Stimulated activated naive CD8-positive, alpha-beta T cell treated with anti-CD3 and anti-CD28 coated beads, Interleukin-15, Interleukin-2, amounts not matched to agents 100 ng/mL and 50 ng/mL, for 24 hours (primary cell): ENCODE data around the gene BCR.
A peak's percentile ranks its signal among the peaks of the same experiment; 100 is the strongest.

Source experiments
- H3K27ac Mint-ChIP-seq: one replicate; pipeline ENCODE4 v1.8.0; 2021; ENCODE audit warnings: mild to moderate bottlenecking, mixed read lengths
- H3K27me3 Mint-ChIP-seq: one replicate; pipeline ENCODE4 v1.8.0; 2021; ENCODE audit warnings: mixed read lengths
- H3K36me3 Mint-ChIP-seq: one replicate; pipeline ENCODE4 v1.8.0; 2021; ENCODE audit warnings: low read depth, mixed read lengths
- H3K4me1 Mint-ChIP-seq: one replicate; pipeline ENCODE4 v1.8.0; 2021; ENCODE audit warnings: low read depth, mixed read lengths
- H3K4me3 Mint-ChIP-seq: one replicate; pipeline ENCODE4 v1.8.0; 2021; ENCODE audit warnings: mild to moderate bottlenecking, mixed read lengths
- H3K9me3 Mint-ChIP-seq: one replicate; pipeline ENCODE4 v1.8.0; 2021; ENCODE audit warnings: mixed read lengths

The BCR gene

DNA sequence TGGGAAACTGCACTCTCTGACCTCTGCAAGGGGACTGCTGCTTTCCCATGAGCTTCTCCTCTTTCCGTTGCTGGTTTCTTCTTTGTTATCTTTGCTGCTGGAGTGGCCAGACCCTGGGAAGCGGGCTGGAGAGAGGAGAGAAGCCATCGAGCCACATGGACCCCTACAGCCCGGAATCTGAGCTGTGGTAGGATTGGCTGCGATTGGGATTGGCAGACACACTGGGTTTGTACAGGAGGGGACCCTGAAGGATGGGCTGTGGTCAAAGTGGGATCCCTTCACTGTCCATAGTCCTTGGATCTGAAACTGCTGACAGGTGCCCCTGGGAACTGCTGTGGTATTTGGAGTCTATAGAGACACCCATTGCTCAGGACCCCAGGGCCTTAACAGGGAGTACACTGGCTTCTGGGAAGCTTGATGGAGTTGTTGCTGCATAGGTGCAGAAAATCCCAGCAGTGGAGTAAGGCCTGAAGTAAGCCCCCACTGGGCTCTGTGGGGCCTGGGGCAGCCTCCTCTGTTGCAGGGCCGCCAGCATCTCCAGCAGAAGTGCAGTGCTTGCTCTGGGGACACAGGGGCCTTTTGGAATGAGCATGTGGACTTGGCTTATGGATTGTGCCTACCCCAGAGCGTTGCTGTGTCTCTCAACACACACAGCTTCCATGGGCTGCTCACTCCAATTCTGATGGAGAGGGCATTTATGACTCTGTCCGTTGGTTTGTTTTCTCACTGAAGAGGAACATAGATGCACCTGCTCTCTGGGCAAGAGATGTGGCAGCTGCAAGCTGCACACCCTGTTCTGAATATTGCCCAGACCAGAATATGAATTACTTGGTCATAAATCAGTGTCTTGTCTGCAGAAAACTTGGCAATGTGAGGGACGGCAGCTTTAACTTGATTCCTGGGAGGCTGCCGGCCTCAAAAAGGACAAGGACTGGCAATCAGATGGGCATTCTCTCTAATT is 32.0 kb downstream of the BCR start:
- Mint-ChIP-seq H3K4me1 (peaks cover 66% of the 10 kb centered on the region), H3K36me3 (peaks cover 13% of the 10 kb centered on the region), H3K27ac (peak overlapping the region; percentile 38)

DNA sequence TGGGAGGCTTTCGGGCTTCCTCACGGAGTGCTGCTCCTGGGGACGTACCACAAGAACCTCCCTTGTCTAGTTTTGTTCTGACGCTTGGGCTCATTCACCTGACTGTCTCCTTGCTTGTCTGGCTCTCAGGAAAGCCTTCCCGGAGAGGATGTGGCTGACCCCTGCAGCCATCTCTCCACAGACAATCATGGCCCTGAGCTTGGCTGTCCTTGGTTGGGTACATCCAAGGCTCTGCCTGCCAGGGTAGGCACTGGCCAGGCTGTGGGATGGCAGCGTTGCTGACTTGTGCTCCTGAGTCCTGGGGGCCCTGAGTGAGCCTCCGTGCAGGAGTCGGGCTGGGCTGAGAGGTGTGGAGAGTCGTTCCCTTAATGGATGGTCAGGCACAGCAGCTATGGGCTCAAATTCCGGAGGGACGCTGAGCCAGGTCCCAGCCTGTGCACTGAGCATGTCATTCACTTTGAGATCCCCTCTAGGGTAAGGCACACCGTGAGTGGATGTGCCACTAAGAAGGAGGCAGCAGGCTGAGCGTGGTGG is 32.8 kb downstream of the BCR start:
- Mint-ChIP-seq H3K27me3 (no peaks in the 10 kb centered on the region), H3K4me3 (no peak overlapping the region), H3K4me1 (peaks cover 70% of the 10 kb centered on the region), H3K9me3 (no peaks in the 10 kb centered on the region), H3K27ac (no peak overlapping the region), H3K36me3 (peaks cover 11% of the 10 kb centered on the region)

More for the DNA sequence above, 32.0 kb downstream of the BCR start:
- H3K4me3 Mint-ChIP-seq = no peak overlapping the region
- no peaks in the 10 kb centered on the region for H3K9me3 Mint-ChIP-seq
- H3K27me3 Mint-ChIP-seq = no peaks in the 10 kb centered on the region

DNA sequence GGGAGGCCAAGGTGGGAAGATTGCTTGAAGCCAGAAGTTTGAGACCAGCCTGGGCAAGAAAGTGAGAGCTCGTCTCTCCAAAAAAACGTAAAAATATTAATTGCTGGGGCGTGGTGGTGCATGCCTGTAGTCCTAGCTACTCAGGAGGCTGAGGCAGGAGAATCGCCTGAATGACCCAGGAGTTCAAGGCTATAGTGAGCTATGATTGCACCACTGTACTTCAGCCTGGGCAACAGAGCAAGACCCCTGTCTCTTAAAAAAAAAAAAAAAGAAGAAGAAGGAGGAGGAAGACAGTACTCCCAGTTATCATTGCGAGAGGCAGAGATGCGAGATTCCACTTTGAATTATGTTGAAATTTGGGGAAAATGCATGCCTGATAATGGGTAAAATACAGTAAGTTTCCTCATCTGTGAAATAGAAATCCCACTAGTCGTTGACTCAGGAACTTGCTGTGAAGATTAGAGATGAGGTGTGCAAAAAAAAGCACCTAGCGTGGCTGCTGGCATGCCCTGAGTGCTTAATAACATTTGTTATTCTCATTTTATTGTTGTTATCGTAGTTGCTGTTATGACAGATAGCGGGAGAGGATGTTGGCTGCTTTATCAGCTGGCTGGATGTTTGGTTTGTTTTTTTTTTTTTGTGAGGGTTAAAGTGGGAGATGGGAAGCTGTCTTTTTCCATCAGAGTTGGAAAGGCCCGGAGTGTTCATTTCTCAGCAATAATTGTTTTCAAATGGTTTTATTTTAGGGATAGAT is 33.4 kb downstream of the BCR start:
- Mint-ChIP-seq H3K4me3 (no peak overlapping the region), H3K27me3 (no peaks in the 10 kb centered on the region), H3K4me1 (peaks cover 75% of the 10 kb centered on the region), H3K36me3 (peaks cover 11% of the 10 kb centered on the region), H3K27ac (peak overlapping the region; percentile 78), H3K9me3 (no peaks in the 10 kb centered on the region)

DNA sequence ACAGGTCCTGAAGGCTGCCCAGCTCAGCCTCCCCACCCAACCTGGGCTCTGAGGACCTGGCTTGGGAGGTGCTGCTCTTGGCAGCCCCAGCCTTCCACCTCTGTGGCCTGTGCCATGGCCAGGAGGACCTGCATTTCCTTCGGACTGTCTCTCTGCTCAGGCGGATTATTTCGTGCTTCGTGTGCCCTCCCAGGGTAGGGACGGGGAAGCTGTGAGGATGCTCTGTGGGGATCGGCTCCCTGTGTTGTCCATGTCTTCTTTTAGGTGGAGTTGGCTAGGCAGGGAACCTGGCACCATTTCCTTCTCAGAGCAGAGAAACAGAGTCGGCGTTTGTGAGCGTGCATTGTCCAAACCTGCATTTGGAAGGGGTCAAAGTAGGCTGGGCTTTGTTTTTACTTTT is 34.1 kb downstream of the BCR start:
- Mint-ChIP-seq H3K27ac (peak overlapping the region; percentile 78), H3K27me3 (no peaks in the 10 kb centered on the region), H3K36me3 (peaks cover 11% of the 10 kb centered on the region), H3K4me3 (no peak overlapping the region), H3K9me3 (no peaks in the 10 kb centered on the region), H3K4me1 (peaks cover 79% of the 10 kb centered on the region)

DNA sequence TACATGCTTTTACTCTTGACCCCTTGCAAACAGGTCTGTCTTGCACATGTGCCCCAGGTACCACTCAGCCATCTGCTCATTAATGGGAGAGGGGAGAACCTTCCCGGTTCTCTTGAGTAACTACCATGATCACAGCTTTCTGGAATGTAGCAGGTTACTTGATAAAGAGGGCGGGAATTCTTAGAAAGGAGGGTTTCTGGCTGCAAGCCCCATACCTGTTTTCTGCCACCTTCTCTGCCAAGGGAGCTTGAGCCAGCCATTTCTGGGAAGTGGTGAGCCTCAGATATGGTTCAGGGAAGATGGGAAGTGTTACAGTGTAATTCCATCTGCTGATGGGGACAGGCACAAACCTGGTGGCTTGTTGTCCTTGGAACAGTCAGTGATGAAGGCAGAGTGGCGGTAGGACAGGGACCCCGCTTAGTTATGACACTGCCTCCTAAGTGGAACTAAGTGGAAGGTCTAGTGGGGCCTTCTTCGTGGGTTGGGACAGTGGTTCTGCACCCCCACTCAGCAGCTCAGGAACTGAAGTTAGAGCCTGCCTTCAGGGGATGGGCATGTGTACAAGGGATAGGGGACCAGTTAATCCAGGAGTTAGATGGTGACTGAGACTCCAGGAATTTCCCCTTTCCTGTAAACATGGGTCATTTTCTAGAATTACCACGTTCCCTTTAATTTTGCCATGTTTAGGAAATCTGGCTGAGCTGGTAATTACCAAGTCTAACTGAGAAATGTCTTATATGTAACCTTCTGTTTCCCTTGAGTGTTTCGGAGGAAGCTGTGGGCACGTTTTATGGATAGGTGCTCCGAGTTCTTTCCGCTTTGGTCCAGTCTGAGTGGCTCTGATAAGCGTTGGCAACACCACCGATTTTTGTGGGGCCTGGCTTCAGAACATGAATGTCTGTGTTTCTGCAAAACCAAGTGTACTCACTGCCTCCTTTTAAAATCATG is 35.3 kb downstream of the BCR start:
- H3K4me3 Mint-ChIP-seq = peak overlapping the region; percentile 80
- peaks cover 8% of the 10 kb centered on the region for H3K36me3 Mint-ChIP-seq
- H3K9me3 Mint-ChIP-seq = no peaks in the 10 kb centered on the region
- H3K4me1 Mint-ChIP-seq = peaks cover 87% of the 10 kb centered on the region
- H3K27me3 Mint-ChIP-seq = no peaks in the 10 kb centered on the region
- H3K27ac Mint-ChIP-seq = peak overlapping the region; percentile 99

DNA sequence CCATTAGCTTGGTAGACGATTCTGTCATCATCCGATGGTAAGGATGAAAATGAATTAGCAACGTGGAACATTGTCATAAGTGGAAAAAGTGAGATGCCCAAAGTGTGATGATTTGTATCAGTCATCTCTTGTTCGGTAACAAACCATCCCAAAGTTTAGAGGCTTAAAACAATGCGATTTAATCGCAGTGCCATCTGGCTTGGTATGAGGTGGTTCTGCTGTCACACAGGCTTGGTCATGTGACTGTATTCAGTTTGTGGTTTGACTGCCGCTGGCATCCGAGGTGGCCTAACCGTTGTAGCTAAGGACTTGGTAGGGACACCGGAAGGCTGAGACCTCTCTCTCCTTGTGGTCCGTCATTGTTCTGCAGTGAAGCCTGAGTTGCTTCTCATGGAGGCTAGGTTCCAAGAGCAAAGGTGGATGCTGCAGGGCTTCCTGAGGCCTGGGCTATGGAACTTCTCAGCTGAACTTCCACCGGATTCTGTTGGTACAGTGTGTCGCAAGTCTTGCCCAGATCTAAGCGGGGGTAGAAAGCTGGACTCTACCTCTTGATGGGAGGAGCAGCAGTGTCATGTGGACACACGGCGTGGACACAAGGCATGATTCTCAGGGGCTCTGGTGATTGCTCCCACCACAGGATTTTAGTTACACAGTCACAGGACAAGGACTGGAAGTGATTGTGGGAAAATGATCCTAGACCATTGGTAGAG is 36.3 kb downstream of the BCR start:
- Mint-ChIP-seq H3K27ac (peak overlapping the region; percentile 99), H3K9me3 (no peaks in the 10 kb centered on the region), H3K36me3 (peaks cover 4% of the 10 kb centered on the region), H3K4me3 (peak overlapping the region; percentile 80), H3K27me3 (no peaks in the 10 kb centered on the region), H3K4me1 (peaks cover 93% of the 10 kb centered on the region)

DNA sequence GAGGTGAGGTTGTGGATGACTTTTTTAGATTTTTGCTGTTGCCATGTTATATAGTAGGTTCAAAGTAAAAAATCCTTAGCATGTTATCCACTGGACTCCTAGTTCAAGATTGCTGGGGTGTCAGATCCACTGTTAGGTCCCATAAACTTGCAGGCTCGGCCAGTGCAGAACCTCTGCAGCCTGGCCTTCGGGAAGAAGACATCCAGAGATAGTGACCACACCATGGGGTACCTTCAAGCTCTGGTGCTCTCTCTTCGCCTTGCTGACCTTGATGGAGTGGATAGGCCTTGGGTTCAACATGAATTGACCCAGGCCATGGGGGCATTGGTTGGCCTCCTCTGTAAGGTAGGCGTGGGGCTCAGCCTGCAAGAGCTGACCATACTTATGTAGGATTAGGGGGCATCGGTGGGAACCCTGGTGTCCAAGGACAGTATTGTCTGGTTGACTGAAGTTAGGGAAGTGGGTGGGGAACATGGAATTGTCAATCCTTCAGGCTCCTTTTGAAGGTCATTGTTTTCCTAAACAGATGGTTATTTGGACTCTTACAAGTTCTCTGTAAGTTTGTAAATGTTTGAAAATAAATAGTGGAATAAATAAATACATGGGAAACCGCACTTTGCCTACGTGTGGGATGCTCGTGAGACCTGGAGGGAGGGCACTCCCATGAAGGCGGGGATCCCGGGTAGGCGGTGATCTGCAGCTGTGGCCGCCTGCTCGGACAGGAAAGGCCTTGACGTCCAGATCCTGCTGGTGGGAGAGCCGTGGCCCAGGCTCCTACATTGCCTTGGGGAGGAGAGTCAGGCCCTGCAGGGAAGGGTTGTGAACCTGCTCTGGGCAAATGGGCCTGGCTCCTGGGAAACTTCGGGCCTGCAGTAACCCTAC is 37.1 kb downstream of the BCR start:
- no peaks in the 10 kb centered on the region for H3K9me3 Mint-ChIP-seq

DNA sequence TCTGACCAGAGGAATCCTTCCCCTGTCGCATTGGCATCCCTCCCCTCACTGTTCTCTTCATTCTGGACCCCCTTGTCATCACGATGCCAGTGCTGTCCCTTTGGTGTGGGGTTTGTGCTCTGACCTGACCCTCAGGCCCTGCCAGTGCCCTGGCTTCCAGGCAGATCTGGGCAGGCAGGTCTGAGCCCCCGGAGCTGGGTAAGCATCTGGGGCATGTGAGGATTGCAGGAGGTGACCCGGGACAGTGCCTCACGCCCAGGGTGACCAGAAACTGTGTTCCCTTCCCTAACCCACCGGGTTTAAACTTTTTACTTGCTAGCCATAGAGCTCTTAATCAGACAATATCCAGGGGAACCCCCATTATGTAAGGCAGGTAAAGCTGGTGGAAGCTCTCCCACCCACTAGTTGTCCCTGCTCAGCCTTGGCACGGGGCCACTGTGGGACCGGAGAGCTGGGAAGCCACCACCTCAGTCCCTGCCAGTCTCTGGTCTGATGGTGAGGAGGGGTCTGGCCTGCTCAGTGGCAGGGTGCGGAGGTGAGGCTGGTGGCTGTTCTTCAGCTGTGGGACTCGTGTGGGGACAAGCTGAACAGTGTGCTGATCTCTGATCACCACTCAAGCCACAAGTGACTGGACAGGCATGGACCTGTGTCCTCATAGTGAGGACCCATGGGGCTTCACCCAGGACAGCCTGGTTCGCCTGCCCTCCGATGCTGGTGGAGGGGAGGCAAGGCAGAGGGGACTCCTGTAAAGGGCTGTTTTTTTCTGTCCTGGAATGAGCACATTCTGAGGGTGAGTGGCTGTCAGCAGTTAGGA is 38.0 kb downstream of the BCR start:
- H3K4me1 Mint-ChIP-seq = peaks cover 100% of the 10 kb centered on the region
- H3K36me3 Mint-ChIP-seq = peaks cover 4% of the 10 kb centered on the region
- no peaks in the 10 kb centered on the region for H3K9me3 Mint-ChIP-seq
- no peaks in the 10 kb centered on the region for H3K27me3 Mint-ChIP-seq
- H3K27ac Mint-ChIP-seq = peak overlapping the region; percentile 82
- H3K4me3 Mint-ChIP-seq = peak overlapping the region; percentile 62

More for the DNA sequence above, 37.1 kb downstream of the BCR start:
- Mint-ChIP-seq H3K27ac (peak overlapping the region; percentile 99), H3K4me1 (peaks cover 95% of the 10 kb centered on the region), H3K27me3 (no peaks in the 10 kb centered on the region), H3K36me3 (peaks cover 4% of the 10 kb centered on the region), H3K4me3 (peak overlapping the region; percentile 80)

DNA sequence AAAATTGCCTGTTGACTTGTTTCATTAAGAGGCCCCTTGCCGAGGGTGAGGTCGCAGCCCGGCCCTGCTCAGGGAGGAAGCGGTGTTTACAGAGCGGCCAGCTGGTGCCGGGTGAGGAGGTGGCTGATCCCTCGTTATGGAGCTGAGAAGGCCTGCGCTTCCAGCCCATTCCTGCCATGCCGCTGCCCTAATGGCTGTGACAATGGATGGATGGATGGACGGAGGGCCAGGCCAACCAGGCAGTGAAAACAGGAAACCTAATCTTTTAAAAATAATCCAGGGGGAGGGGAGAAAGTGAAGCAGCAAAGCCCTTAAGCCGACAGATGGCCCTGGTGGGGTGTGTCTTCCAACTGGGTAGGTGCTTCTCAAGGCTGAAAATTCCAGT is 38.5 kb downstream of the BCR start:
- H3K27me3 Mint-ChIP-seq = no peaks in the 10 kb centered on the region
- H3K36me3 Mint-ChIP-seq = peaks cover 4% of the 10 kb centered on the region
- no peaks in the 10 kb centered on the region for H3K9me3 Mint-ChIP-seq
- H3K4me3 Mint-ChIP-seq = peak overlapping the region; percentile 62
- H3K4me1 Mint-ChIP-seq = peaks cover 99% of the 10 kb centered on the region
- peak overlapping the region; percentile 82 for H3K27ac Mint-ChIP-seq

DNA sequence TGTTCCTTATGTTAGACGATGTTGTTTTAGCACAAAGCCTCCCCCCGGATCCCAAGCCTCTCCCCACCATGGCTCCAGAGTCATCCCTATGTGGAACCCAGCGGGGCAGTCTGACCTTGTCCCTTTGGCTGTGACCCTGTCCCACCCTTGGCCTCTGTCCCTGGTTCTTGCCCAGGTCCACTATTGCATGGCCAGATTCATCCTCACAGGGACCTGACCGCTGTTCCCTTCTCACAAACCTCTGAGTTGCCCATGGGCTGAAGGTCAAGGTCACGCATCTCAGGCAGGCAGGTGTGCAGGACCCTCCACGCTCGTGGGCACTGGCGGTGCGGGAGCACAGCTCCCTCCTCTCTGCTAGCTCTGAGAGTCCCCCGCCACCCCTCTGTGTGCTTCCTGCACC is 39.0 kb downstream of the BCR start:
- Mint-ChIP-seq H3K9me3 (no peaks in the 10 kb centered on the region), H3K27ac (peak overlapping the region; percentile 82), H3K36me3 (peaks cover 4% of the 10 kb centered on the region), H3K4me3 (peak overlapping the region; percentile 62), H3K4me1 (peaks cover 99% of the 10 kb centered on the region), H3K27me3 (no peaks in the 10 kb centered on the region)

DNA sequence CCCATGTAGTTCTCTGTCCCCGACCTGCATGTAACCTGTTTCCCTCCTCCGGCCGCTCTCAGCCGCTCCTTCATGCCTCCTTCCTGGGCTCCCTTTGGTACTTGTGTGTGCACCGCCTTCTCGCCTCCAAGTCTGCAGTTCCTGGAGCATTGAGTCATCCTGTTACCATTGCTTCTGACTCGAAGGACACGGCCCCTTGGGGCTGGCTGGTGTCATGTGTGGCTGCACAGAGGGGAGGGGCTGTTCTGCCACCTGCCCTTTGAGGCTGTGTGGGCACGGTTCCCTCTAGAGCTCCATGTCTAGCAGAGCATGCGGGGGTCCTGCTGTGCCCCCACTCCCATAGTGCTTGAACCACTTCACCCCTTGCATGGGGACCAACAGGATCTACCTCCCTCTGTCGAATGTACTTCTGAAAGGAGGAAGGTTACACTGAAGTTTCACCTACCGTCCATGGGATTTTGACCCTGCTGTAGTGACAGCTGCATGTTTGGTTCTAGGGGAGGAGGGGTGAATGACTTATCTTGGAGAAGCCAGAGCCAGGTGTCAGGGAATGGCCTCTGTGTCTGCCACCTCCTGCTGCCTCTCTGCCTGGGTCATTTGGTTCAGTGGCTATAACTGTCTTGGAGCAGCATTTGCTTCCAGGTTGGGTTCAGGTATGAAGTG is 39.6 kb downstream of the BCR start:
- Mint-ChIP-seq H3K27ac (peak overlapping the region; percentile 82), H3K4me1 (peaks cover 99% of the 10 kb centered on the region), H3K9me3 (no peaks in the 10 kb centered on the region), H3K27me3 (no peaks in the 10 kb centered on the region), H3K36me3 (peaks cover 1% of the 10 kb centered on the region), H3K4me3 (peak overlapping the region; percentile 62)
